Liver (tissue), 9 donors: ENCODE results near the gene CAPN10. TPM values are rescaled to one million over a fixed set of nuclear protein-coding genes. Genes with fewer than 3 reads are reported as not detected.
A peak's percentile ranks its signal among the peaks of the same experiment; 100 is the strongest.

Experiments used
- DNase-seq: peaks from one replicate; pipeline ENCODE4 v3.0.0-alpha.2; 2017; ENCODE audit warnings: low spot score
- H3K27ac ChIP-seq, 2 donors: one replicate each; pipeline ENCODE4 v1.7.0; 2013; ENCODE audit warnings: inconsistent platforms in 2 of 2, low read length in 2 of 2, control low read depth in 1 of 2, low read depth in 1 of 2, mild to moderate bottlenecking in 1 of 2
- H3K27me3 ChIP-seq, 4 donors: one replicate each; pipeline versions ENCODE4 v1.6.1 to v1.7.0; 2013; ENCODE audit warnings: low read length in 3 of 4, inconsistent platforms in 1 of 4, mild to moderate bottlenecking in 1 of 4, moderate library complexity in 1 of 4; ENCODE audit not compliant: control insufficient read depth in 4 of 4, insufficient read depth in 4 of 4
- H3K36me3 ChIP-seq, 4 donors: one replicate each; pipeline versions ENCODE4 v1.6.1 to v1.7.0; 2013; ENCODE audit warnings: low read length in 3 of 4, mild to moderate bottlenecking in 3 of 4, low read depth in 1 of 4, moderate library complexity in 1 of 4; ENCODE audit not compliant: control insufficient read depth in 4 of 4, insufficient read depth in 3 of 4
- H3K4me1 ChIP-seq, 4 donors: one replicate each; pipeline versions ENCODE4 v1.6.1 to v1.7.0; 2013; ENCODE audit warnings: low read length in 3 of 4, mild to moderate bottlenecking in 3 of 4, moderate library complexity in 1 of 4; ENCODE audit not compliant: control insufficient read depth in 4 of 4, insufficient read depth in 4 of 4
- H3K4me3 ChIP-seq, 3 donors: one replicate each; pipeline versions ENCODE4 v1.6.1 to v1.7.0; 2013; ENCODE audit warnings: low read length in 3 of 3, control low read depth in 1 of 3, low read depth in 1 of 3, mild to moderate bottlenecking in 1 of 3
- H3K9ac ChIP-seq, 2 donors: one replicate each; pipeline ENCODE4 v1.7.0; 2013; ENCODE audit warnings: low read length in 2 of 2, mild to moderate bottlenecking in 2 of 2, moderate library complexity in 2 of 2, control low read depth in 1 of 2, low read depth in 1 of 2
- H3K9me3 ChIP-seq, 4 donors: one replicate each; pipeline versions ENCODE4 v1.6.1 to v1.7.0; 2013; ENCODE audit warnings: low read length in 3 of 4; ENCODE audit not compliant: control insufficient read depth in 4 of 4
- EGR1 ChIP-seq, 2 donors: IDR thresholded peaks; 2 replicates each; pipeline ENCODE4 v1.6.1; 2016 to 2018; ENCODE audit warnings: antibody characterized with exemption in 2 of 2, low read depth in 2 of 2
- FOXA1 ChIP-seq: IDR thresholded peaks from 2 replicates; pipeline ENCODE4 v1.6.1; 2016; ENCODE audit warnings: antibody characterized with exemption
- FOXA2 ChIP-seq: IDR thresholded peaks from 2 replicates; pipeline ENCODE4 v1.6.1; 2016; ENCODE audit warnings: antibody characterized with exemption
- GABPA ChIP-seq, 2 donors: IDR thresholded peaks in 1 of 2; conservative IDR thresholded peaks in 1 of 2; 2 replicates each; pipeline ENCODE4 v1.6.1; 2016; ENCODE audit warnings: antibody characterized with exemption in 2 of 2, mild to moderate bottlenecking in 1 of 2, moderate library complexity in 1 of 2
- HNF4A ChIP-seq, 2 donors: conservative IDR thresholded peaks; 2 replicates each; pipeline ENCODE4 v1.6.1; 2016; ENCODE audit warnings: antibody characterized with exemption in 2 of 2, mild to moderate bottlenecking in 2 of 2
- HNF4G ChIP-seq: IDR thresholded peaks from 2 replicates; pipeline ENCODE4 v1.6.1; 2016; ENCODE audit warnings: antibody characterized with exemption
- JUND ChIP-seq, 2 donors: IDR thresholded peaks; 2 replicates each; pipeline ENCODE4 v1.6.1; 2016; ENCODE audit warnings: antibody characterized with exemption in 2 of 2
- NR2F2 ChIP-seq: IDR thresholded peaks from 2 replicates; pipeline ENCODE4 v1.6.1; 2016; ENCODE audit warnings: antibody characterized with exemption
- RAD21 ChIP-seq, 2 donors: IDR thresholded peaks; 2 replicates each; pipeline ENCODE4 v1.6.1; 2016; ENCODE audit warnings: antibody characterized with exemption in 2 of 2, mild to moderate bottlenecking in 2 of 2
- RXRA ChIP-seq, 2 donors: IDR thresholded peaks; 2 replicates each; pipeline ENCODE4 v1.6.1; 2017 to 2018; ENCODE audit warnings: antibody characterized with exemption in 2 of 2, mild to moderate bottlenecking in 1 of 2
- SP1 ChIP-seq: IDR thresholded peaks from 2 replicates; pipeline ENCODE4 v1.6.1; 2018; ENCODE audit warnings: antibody characterized with exemption, mild to moderate bottlenecking
- TAF1 ChIP-seq: conservative IDR thresholded peaks from 2 replicates; pipeline ENCODE4 v1.6.1; 2016; ENCODE audit warnings: antibody characterized with exemption, mild to moderate bottlenecking
- YY1 ChIP-seq: IDR thresholded peaks from 2 replicates; pipeline ENCODE4 v1.6.1; 2016; ENCODE audit warnings: antibody characterized with exemption, mild to moderate bottlenecking
- WGBS: extraction: QIAGEN DNeasy Blood & Tissue Kit; methylation state at CpG from one replicate; pipeline ENCODE4 v1.1.7; 2013; 5-methylcytosine and 5-hydroxymethylcytosine counted together
- polyA plus RNA-seq, 2 donors: library from polyadenylated mRNA; stranded (reverse) in 1 of 2; unstranded in 1 of 2; fragments of 200-250 nt in 1 of 2; fragments of >200 nt in 1 of 2; fragmentation: Nextera tagmentation in 1 of 2; extraction: Ambion mirVana in 1 of 2; gene quantifications; one replicate each; pipeline versions ENCODE4 v1.2.1 to v1.2.3, GENCODE V29; 2013 to 2015
- total RNA-seq, 2 donors: library from RNA; depleted of rRNA; stranded (reverse); fragments of >200 nt; gene quantifications; one replicate each; pipeline ENCODE4 v1.2.3, GENCODE V29; 2014
- TF ChIP-seq, protein P1 (sequence below): IDR thresholded peaks from 2 replicates; pipeline ENCODE4 v1.6.1; 2016; ENCODE audit warnings: antibody characterized with exemption
- TF ChIP-seq, protein P2 (sequence below): IDR thresholded peaks from 2 replicates; pipeline ENCODE4 v1.6.1; 2016; ENCODE audit warnings: antibody characterized with exemption
- TF ChIP-seq, protein P3 (sequence below): IDR thresholded peaks from 2 replicates; pipeline ENCODE4 v1.6.1; 2016; ENCODE audit warnings: antibody characterized with exemption, mild to moderate bottlenecking
- TF ChIP-seq, protein P4 (sequence below): fragments of 150-350 bp; IDR thresholded peaks from 2 replicates; pipeline ENCODE4 v1.5.1; 2017; ENCODE audit warnings: improper control_type of control experiment, low read depth, low read length; ENCODE audit not compliant: missing input control
- TF ChIP-seq, protein P5 (sequence below): IDR thresholded peaks from 2 replicates; pipeline ENCODE4 v1.6.1; 2016; ENCODE audit warnings: antibody characterized with exemption
- donor health status: healthy.
- donor health status: healthy.
- donor health status: healthy.
- donor health status: healthy.
- donor health status: healthy.

Gene CAPN10
- total and polyA plus RNA-seq, 4 donors = 4.8 to 11.3 (median 6.5) TPM

DNA sequence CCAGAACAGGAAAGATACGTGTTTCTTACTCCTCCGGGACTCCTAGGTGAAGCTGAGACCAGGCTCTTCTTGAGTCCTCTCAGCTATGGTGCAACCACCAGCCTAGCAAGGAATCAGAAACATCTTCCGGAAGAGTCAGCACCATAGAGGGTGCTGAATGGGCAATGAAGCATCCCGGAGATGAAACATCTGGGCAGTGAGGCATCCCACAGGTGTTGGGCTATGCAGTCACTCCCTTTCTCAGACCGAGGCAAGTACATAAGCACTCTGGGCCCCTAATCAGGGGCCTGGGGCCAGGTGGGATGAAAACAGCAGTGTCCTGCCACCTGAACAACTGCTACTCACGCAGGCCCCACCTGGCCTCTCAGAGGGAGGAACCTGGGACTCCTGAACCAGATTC lies 1.4 kb upstream of the CAPN10 start:
- Histone ChIP-seq H3K27ac (no peak overlapping the region), H3K4me1 (peaks cover 21 to 54% (median 46%) of the 10 kb centered on the region in 4 donors)
- WGBS = 88% methylated on average over 6 of the region's 6 CpGs

More for the DNA sequence above, 1.4 kb upstream of the CAPN10 start:
- no peaks in the 10 kb centered on the region for H3K27me3 ChIP-seq
- H3K9me3 ChIP-seq = no peaks in the 10 kb centered on the region
- H3K9ac ChIP-seq = peak overlapping the region in 1 of 2 donors; percentile 99
- no peak for DNase-seq
- H3K36me3 ChIP-seq = no peaks in the 10 kb centered on the region
- TF ChIP-seq, protein P1, sequence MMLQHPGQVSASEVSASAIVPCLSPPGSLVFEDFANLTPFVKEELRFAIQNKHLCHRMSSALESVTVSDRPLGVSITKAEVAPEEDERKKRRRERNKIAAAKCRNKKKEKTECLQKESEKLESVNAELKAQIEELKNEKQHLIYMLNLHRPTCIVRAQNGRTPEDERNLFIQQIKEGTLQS = no peak
- TF ChIP-seq YY1 (no peak), SP1 (no peak), HNF4G (no peak), RAD21 (IDR thresholded peaks at IDR 0.05) (no peak), NR2F2 (no peak), GABPA (IDR thresholded peaks at IDR 0.05 in 1 of 2, conservative IDR thresholded peaks at IDR 0.05 in 1 of 2) (no peak), FOXA2 (no peak), TAF1 (no peak), RXRA (IDR thresholded peaks at IDR 0.05) (no peak), FOXA1 (no peak), EGR1 (IDR thresholded peaks at IDR 0.05; ENCODE audit: low read depth in 2 of 2) (no peak), HNF4A (conservative IDR thresholded peaks at IDR 0.05) (no peak), JUND (IDR thresholded peaks at IDR 0.05) (no peak)
- TF ChIP-seq, protein P2, sequence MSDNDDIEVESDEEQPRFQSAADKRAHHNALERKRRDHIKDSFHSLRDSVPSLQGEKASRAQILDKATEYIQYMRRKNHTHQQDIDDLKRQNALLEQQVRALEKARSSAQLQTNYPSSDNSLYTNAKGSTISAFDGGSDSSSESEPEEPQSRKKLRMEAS = no peak
- TF ChIP-seq, protein P3, sequence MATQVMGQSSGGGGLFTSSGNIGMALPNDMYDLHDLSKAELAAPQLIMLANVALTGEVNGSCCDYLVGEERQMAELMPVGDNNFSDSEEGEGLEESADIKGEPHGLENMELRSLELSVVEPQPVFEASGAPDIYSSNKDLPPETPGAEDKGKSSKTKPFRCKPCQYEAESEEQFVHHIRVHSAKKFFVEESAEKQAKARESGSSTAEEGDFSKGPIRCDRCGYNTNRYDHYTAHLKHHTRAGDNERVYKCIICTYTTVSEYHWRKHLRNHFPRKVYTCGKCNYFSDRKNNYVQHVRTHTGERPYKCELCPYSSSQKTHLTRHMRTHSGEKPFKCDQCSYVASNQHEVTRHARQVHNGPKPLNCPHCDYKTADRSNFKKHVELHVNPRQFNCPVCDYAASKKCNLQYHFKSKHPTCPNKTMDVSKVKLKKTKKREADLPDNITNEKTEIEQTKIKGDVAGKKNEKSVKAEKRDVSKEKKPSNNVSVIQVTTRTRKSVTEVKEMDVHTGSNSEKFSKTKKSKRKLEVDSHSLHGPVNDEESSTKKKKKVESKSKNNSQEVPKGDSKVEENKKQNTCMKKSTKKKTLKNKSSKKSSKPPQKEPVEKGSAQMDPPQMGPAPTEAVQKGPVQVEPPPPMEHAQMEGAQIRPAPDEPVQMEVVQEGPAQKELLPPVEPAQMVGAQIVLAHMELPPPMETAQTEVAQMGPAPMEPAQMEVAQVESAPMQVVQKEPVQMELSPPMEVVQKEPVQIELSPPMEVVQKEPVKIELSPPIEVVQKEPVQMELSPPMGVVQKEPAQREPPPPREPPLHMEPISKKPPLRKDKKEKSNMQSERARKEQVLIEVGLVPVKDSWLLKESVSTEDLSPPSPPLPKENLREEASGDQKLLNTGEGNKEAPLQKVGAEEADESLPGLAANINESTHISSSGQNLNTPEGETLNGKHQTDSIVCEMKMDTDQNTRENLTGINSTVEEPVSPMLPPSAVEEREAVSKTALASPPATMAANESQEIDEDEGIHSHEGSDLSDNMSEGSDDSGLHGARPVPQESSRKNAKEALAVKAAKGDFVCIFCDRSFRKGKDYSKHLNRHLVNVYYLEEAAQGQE = no peak
- TF ChIP-seq, protein P4, sequence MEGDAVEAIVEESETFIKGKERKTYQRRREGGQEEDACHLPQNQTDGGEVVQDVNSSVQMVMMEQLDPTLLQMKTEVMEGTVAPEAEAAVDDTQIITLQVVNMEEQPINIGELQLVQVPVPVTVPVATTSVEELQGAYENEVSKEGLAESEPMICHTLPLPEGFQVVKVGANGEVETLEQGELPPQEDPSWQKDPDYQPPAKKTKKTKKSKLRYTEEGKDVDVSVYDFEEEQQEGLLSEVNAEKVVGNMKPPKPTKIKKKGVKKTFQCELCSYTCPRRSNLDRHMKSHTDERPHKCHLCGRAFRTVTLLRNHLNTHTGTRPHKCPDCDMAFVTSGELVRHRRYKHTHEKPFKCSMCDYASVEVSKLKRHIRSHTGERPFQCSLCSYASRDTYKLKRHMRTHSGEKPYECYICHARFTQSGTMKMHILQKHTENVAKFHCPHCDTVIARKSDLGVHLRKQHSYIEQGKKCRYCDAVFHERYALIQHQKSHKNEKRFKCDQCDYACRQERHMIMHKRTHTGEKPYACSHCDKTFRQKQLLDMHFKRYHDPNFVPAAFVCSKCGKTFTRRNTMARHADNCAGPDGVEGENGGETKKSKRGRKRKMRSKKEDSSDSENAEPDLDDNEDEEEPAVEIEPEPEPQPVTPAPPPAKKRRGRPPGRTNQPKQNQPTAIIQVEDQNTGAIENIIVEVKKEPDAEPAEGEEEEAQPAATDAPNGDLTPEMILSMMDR = no peak
- TF ChIP-seq, protein P5, sequence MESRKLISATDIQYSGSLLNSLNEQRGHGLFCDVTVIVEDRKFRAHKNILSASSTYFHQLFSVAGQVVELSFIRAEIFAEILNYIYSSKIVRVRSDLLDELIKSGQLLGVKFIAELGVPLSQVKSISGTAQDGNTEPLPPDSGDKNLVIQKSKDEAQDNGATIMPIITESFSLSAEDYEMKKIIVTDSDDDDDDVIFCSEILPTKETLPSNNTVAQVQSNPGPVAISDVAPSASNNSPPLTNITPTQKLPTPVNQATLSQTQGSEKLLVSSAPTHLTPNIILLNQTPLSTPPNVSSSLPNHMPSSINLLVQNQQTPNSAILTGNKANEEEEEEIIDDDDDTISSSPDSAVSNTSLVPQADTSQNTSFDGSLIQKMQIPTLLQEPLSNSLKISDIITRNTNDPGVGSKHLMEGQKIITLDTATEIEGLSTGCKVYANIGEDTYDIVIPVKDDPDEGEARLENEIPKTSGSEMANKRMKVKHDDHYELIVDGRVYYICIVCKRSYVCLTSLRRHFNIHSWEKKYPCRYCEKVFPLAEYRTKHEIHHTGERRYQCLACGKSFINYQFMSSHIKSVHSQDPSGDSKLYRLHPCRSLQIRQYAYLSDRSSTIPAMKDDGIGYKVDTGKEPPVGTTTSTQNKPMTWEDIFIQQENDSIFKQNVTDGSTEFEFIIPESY = no peak
- H3K4me3 ChIP-seq = peak overlapping the region; percentile 80 to 95 (median 92)
